Bronchial epithelial cell (primary cell): ENCODE results near the gene NCEH1. TPM values are rescaled to one million over a fixed set of nuclear protein-coding genes. Genes with fewer than 3 reads are reported as not detected.

Source experiments
- DNase-seq: peaks from one replicate; pipeline ENCODE4 v3.0.0-alpha.2; 2010; ENCODE audit warnings: low read depth
- FAIRE-seq: peaks from 2 replicates; lab custom pipeline; 2011; peaks lifted over from hg19 to GRCh38; lab: Jason Lieb, UNC
- H3K27me3 ChIP-seq: 2 replicates; pipeline ENCODE4 v1.5.1; 2011; ENCODE audit warnings: low read length; ENCODE audit not compliant: control insufficient read depth, insufficient read depth
- H3K36me3 ChIP-seq: 2 replicates; pipeline ENCODE4 v1.5.1; 2011; ENCODE audit warnings: low read length; ENCODE audit not compliant: control insufficient read depth, insufficient read depth
- H3K4me3 ChIP-seq: 2 replicates; pipeline ENCODE4 v1.5.1; 2011; ENCODE audit warnings: mild to moderate bottlenecking, low read depth, low read length, control low read depth
- CTCF ChIP-seq: IDR thresholded peaks from 2 replicates; pipeline ENCODE4 v1.5.1; 2011; ENCODE audit warnings: mild to moderate bottlenecking, moderate library complexity, low read length, control low read depth, inconsistent platforms; ENCODE audit not compliant: insufficient read depth, severe bottlenecking
- total RNA-seq: library from RNA; depleted of rRNA; stranded (reverse); fragments of >200 nt; gene quantifications from 2 replicates; pipeline ENCODE4 v1.2.1, GENCODE V29; 2014

The NCEH1 gene
- total RNA-seq, 1 donor from 2014 or later: 5.3 TPM

GRCh38 chr3:172692751-172693338, 18.0 kb downstream of the NCEH1 start:
- no peaks in the 10 kb centered on the region for H3K27me3 ChIP-seq
- no peak for FAIRE-seq
- no peak for TF ChIP-seq CTCF
- H3K4me3 ChIP-seq: no peak overlapping the region
- H3K36me3 ChIP-seq: peaks cover 1% of the 10 kb centered on the region
- DNase-seq: no peak

- DNase-seq (no peak), FAIRE-seq (no peak)
- no peak overlapping the region for H3K4me3 ChIP-seq
- TF ChIP-seq CTCF: no peak
- peaks cover 1% of the 10 kb centered on the region for H3K36me3 ChIP-seq
- H3K27me3 ChIP-seq: no peaks in the 10 kb centered on the region
Observed at GRCh38 chr3:172690936-172691335, 19.9 kb downstream of the NCEH1 start.

- DNase-seq (no peak), FAIRE-seq (no peak)
- no peak for TF ChIP-seq CTCF
- no peaks in the 10 kb centered on the region for H3K36me3 ChIP-seq
- no peak overlapping the region for H3K4me3 ChIP-seq
- H3K27me3 ChIP-seq: no peaks in the 10 kb centered on the region
Observed at GRCh38 chr3:172688588-172688987, 22.3 kb downstream of the NCEH1 start.

GRCh38 chr3:172687501-172687900, 23.4 kb downstream of the NCEH1 start:
- TF ChIP-seq CTCF: no peak
- no peak overlapping the region for H3K4me3 ChIP-seq
- H3K36me3 ChIP-seq: no peaks in the 10 kb centered on the region
- no peaks in the 10 kb centered on the region for H3K27me3 ChIP-seq
- DNase-seq (no peak), FAIRE-seq (no peak)

- DNase-seq (peak; percentile 96), FAIRE-seq (no peak)
- TF ChIP-seq CTCF: no peak
- H3K4me3 ChIP-seq: no peak overlapping the region
- H3K27me3 ChIP-seq: no peaks in the 10 kb centered on the region
- H3K36me3 ChIP-seq: no peaks in the 10 kb centered on the region
Observed at GRCh38 chr3:172685331-172686214, 25.3 kb downstream of the NCEH1 start.

- DNase-seq (peak; percentile 48), FAIRE-seq (no peak)
- Histone ChIP-seq H3K27me3 (no peaks in the 10 kb centered on the region), H3K36me3 (no peaks in the 10 kb centered on the region), H3K4me3 (no peak overlapping the region)
- TF ChIP-seq CTCF: no peak
Observed at GRCh38 chr3:172680684-172681083, 30.2 kb downstream of the NCEH1 start.
